ENCODE results near the gene ZNF473.
"Not testable (repeated sequence)": the region's sequence is repeated elsewhere in the genome, so short reads cannot be mapped to it uniquely, and the experiment has no call there.

The ZNF473 gene

DNA sequence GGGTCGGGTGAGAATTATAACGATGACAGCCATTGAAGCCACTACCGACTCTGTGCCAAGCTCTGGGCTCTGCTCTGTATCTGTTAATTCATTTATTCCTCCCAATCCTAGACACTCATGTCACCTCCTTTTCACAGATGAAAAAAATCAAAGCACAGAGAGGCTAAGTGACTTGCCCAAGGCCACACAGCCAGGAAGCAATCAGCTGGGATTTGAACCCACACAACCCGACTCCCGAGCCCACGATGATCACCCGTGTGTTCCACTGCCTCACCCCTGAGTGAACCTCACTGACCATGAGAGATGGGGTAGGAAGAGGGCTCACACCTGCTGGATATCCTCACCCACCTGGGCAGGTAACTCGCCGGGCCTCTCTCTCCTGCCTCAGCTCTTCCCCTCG lies 40.1 kb downstream of the ZNF473 start:
- no peak for TF ChIP-seq CTCF (conservative IDR thresholded peaks at IDR 0.05)
- no peak overlapping the region for H3K27ac ChIP-seq

- no peak overlapping the region for H3K27ac ChIP-seq
- TF ChIP-seq CTCF (conservative IDR thresholded peaks at IDR 0.05) = no peak
Measured at GRCh38 chr19:50067575-50067974, 41.8 kb downstream of the ZNF473 start.

DNA sequence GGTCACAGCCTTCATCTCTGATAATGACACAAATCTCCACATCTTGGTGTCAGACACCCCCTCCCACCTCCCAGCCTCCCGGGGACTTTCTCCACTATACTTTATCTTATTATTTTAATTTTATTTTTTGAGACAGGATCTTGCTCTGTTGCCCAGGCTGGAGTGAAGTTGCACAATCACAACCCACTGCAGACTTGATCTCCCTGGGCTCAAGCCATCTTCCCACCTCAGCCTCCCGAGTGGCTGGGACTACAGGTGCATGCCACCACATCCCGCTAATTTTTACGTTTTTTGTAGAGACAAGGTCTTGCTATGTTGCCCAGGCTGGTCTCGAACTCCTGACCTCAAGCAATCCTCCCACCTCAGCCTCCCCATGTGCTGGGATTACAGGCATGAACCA lies 42.6 kb downstream of the ZNF473 start:
- not testable (repeated sequence) for H3K27ac ChIP-seq

- not testable (repeated sequence) for H3K27ac ChIP-seq
Measured at GRCh38 chr19:50075076-50075475, 49.3 kb downstream of the ZNF473 start.

DNA sequence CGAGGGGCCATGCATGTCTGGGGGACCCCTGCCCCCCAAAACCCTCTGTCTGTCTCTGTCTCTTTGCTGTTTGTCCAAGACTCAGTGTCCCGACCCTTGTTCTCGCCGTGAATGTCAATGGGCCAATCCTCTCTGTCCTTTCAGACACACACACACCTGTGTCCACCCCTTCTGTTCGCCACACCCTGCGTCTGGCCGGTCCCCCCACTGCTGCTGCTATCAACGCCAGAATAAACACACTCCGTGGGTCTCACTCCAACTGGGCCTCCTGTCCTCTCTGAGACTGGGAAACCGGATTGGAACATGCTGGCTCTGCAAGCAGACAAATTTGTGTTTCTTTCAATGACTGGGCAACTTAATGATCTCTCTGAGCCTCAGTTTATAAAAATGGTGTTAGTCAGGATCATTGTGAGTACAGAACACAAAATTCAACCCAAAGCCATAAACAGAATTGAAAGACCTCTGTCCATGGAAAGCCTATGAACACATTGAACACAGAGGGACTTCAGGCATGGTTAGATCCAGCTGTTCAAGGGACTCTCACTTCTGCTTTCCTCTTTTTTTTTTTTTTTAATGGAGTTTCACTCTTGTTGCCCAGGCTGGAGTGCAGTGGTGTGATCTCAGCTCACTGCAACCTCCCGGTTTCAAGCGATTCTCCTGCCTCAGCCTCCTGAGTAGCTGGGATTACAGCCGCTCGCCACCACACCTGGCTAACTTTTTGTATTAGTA lies 50.0 kb downstream of the ZNF473 start:
- not testable (repeated sequence) for H3K27ac ChIP-seq

- H3K27ac ChIP-seq = not testable (repeated sequence)
Measured at GRCh38 chr19:50076581-50077355, 51.0 kb downstream of the ZNF473 start.

DNA sequence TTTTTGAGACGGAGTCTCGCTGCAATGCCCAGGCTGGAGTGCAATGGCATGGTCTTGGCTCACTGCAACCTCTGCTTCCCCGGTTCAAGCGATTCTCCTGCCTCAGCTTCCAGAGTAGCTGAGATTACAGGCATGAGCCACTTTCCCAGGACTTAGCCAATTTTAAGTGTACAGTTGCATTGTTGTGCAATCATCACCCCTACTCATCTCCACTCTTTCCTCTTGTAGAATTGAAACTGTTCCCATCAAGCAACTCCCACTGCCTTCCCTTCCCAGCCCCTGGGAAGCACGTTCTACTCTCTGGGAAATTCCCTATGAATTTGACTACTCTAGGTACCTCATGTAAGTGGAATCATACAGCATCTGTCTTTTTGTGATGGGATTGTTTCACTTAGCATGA lies 53.2 kb downstream of the ZNF473 start:
- not testable (repeated sequence) for H3K27ac ChIP-seq

GRCh38 chr19:50084440-50084839 lies 58.6 kb downstream of the ZNF473 start:
- not testable (repeated sequence) for H3K27ac ChIP-seq

DNA sequence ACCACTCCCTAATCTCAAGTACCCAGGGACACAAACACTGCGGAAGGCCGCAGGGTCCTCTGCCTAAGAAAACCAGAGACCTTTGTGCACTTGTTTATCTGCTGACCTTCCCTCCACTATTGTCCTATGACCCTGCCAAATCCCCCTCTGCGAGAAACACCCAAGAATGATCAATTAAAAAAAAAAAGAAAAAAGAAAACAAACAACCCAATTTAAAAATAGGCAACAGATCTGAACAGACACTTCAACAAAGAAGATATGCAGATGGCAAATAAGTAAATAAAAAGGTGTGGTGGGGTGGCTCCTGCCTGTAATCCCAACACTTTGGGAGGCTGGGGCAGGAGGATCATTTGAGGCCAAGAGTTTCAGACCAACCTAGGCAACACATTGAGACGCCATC lies 61.3 kb downstream of the ZNF473 start:
- not testable (repeated sequence) for H3K27ac ChIP-seq

DNA sequence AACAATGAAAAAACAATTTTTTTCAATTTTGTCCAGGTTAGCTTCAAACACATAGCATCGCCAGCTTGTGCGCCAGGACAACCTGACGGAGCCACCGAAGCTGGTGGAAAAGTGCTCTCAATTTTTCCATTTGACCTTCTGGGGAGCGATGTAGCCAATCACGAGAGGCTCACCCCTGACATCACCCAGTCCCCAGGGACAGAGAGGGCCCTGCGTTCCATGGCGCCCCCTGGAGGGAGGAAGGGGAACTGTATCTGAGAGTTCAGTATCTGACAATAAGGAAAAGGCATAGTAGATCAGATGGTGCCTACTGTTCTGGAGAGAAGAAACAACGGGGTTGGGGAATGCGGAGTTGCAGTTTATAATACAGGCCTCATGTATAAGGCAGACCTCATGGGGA lies 64.9 kb downstream of the ZNF473 start:
- peak; percentile 26; the same call in 1 of the 2 replicates for TF ChIP-seq CTCF (conservative IDR thresholded peaks at IDR 0.05)
- H3K27ac ChIP-seq = not testable (repeated sequence)

DNA sequence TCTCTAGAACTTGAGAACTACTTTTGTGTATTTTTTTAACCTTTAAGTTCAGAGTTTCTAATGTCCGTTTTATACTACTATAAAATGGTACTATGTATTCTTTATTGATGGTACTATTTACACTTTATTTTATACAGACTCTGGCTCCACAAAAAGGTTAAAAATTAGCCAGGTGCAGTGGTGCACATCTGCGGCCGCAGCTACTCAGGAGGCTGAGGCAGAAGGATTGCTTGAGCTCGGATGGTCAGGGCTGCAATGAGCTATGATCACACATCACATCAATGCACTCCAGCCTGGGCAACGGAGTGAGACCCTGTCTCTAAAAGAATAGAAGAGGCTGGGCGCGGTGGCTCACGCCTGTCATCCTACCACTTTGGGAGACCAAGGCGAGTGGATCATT lies 66.0 kb downstream of the ZNF473 start:
- not testable (repeated sequence) for H3K27ac ChIP-seq

DNA sequence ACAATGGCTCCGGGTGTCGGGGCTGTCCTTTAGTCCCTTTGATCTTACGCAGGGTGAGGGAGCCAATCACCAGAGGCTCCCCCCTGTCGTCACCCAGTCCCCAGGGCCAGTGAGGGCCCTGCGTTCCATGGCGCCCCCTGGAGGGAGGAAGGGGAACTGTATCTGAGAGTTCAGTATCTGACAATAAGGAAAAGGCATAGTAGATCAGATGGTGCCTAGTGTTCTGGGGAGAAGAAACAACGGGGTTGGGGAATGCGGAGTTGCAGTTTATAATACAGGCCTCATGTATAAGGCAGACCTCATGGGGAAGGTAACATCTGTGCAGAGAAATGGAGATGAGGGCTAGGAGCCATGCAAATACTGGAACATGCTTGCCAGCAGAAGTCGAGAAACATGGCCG lies 66.8 kb downstream of the ZNF473 start:
- H3K27ac ChIP-seq = not testable (repeated sequence)

GRCh38 chr19:50097884-50098283 lies 72.1 kb downstream of the ZNF473 start:
- H3K27ac ChIP-seq = not testable (repeated sequence)

GRCh38 chr19:50098892-50099291 lies 73.1 kb downstream of the ZNF473 start:
- H3K27ac ChIP-seq = not testable (repeated sequence)

DNA sequence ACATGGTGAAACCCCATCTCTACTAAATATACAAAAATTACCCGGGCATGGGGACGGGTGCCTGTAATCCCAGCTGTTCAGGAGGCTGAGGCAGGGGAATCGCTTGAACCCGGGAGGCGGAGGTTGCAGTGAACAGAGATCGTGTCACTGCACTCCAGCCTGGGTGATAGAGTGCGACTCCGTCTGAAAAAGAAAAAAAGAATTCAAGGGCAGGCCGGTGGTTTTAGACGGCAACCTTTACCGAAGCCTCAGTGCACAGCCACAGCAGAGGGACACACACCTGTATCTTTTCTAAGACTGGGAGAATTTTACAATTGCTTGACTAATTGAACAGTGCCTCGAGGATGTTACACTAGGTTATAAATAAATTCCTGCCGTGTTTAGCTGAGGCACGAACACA lies 73.9 kb downstream of the ZNF473 start:
- not testable (repeated sequence) for H3K27ac ChIP-seq

DNA sequence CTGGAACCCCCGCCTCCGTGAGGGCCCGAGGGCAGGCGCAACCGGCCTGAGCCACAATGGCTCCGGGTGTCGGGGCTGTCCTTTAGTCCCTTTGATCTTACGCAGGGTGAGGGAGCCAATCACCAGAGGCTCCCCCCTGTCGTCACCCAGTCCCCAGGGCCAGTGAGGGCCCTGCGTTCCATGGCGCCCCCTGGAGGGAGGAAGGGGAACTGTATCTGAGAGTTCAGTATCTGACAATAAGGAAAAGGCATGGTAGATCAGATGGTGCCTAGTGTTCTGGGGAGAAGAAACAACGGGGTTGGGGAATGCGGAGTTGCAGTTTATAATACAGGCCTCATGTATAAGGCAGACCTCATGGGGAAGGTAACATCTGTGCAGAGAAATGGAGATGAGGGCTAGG lies 75.1 kb downstream of the ZNF473 start:
- not testable (repeated sequence) for H3K27ac ChIP-seq

All from VCaP (cell line).